Measurements from ENCODE around the gene PRDM16. TPM values are rescaled to one million over a fixed set of nuclear protein-coding genes. Genes with fewer than 3 reads are reported as not detected.

The PRDM16 gene
- total and polyA plus RNA-seq, 2 of the 13 experiments (the other 11 are each of a cell fraction or from before 2014, with no cell fraction given) = 0.15 to 0.81 TPM

DNA sequence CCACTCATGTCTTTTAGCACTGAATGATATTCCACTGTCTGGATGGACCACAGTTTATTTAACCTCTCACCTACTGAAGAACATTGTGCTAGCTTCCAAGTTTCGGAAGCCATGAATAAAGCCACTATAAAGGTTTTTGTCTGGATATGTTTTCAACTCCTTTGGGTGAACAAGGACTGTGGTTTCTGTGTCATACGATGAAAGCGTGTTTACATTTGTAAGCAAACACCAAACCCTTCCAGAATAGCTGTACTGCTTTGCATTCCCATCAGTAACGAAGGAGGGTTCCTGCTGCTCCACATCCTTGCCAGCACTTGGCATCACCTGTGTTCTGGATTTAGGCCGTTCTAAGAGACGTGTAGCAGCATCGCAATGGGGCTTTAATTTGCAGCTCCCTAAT lies 374.8 kb downstream of the PRDM16 start (continued):
- TF ChIP-seq ZMYM4 (CRISPR knock-in tag; IDR thresholded peaks at IDR 0.05) (no peak), ZNF280D (CRISPR knock-in tag; IDR thresholded peaks at IDR 0.05) (no peak), ZMAT3 (CRISPR knock-in tag; conservative IDR thresholded peaks at IDR 0.05) (no peak), TEAD2 (CRISPR knock-in tag; IDR thresholded peaks at IDR 0.05) (no peak), ARHGAP35 (CRISPR knock-in tag; IDR thresholded peaks at IDR 0.05; ENCODE audit: borderline replicate concordance) (no peak), SMARCE1 (IDR thresholded peaks at IDR 0.05; ENCODE audit: borderline replicate concordance) (no peak), IKZF1 (IDR thresholded peaks at IDR 0.05) (no peak), KAT2B (IDR thresholded peaks at IDR 0.05; ENCODE audit: borderline replicate concordance, low read depth, low read length) (no peak), LCORL (IDR thresholded peaks at IDR 0.05) (no peak), LCORL (CRISPR knock-in tag; IDR thresholded peaks at IDR 0.05) (no peak), TEAD3 (CRISPR knock-in tag; optimal IDR thresholded peaks at IDR 0.05; ENCODE audit: borderline replicate concordance) (peak; percentile 22), SOX6 (IDR thresholded peaks at IDR 0.05) (no peak), SOX6 (CRISPR knock-in tag; IDR thresholded peaks at IDR 0.05) (no peak), PHF8 (CRISPR knock-in tag; IDR thresholded peaks at IDR 0.05) (no peak), TCF7L2 (IDR thresholded peaks at IDR 0.05; ENCODE audit: low read depth, low read length) (no peak), SP5 (CRISPR knock-in tag; IDR thresholded peaks at IDR 0.05; ENCODE audit: borderline replicate concordance, low read depth) (no peak), TRIM24 (CRISPR knock-in tag; IDR thresholded peaks at IDR 0.05) (no peak), ZNF878 (CRISPR knock-in tag; IDR thresholded peaks at IDR 0.05) (no peak), ZBTB38 (CRISPR knock-in tag; IDR thresholded peaks at IDR 0.05) (no peak), JUNB (CRISPR knock-in tag; IDR thresholded peaks at IDR 0.05; ENCODE audit: borderline replicate concordance) (no peak), ZNF263 (CRISPR knock-in tag; IDR thresholded peaks at IDR 0.05) (no peak), ZNF891 (CRISPR knock-in tag; IDR thresholded peaks at IDR 0.05) (no peak), SKIL (CRISPR knock-in tag; IDR thresholded peaks at IDR 0.05; ENCODE audit: borderline replicate concordance) (no peak)
- TF ChIP-seq, protein P1, sequence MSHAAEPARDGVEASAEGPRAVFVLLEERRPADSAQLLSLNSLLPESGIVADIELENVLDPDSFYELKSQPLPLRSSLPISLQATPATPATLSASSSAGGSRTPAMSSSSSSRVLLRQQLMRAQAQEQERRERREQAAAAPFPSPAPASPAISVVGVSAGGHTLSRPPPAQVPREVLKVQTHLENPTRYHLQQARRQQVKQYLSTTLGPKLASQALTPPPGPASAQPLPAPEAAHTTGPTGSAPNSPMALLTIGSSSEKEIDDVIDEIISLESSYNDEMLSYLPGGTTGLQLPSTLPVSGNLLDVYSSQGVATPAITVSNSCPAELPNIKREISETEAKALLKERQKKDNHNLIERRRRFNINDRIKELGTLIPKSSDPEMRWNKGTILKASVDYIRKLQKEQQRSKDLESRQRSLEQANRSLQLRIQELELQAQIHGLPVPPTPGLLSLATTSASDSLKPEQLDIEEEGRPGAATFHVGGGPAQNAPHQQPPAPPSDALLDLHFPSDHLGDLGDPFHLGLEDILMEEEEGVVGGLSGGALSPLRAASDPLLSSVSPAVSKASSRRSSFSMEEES (CRISPR knock-in tag; IDR thresholded peaks at IDR 0.05) = no peak
- TF ChIP-seq, protein P2, sequence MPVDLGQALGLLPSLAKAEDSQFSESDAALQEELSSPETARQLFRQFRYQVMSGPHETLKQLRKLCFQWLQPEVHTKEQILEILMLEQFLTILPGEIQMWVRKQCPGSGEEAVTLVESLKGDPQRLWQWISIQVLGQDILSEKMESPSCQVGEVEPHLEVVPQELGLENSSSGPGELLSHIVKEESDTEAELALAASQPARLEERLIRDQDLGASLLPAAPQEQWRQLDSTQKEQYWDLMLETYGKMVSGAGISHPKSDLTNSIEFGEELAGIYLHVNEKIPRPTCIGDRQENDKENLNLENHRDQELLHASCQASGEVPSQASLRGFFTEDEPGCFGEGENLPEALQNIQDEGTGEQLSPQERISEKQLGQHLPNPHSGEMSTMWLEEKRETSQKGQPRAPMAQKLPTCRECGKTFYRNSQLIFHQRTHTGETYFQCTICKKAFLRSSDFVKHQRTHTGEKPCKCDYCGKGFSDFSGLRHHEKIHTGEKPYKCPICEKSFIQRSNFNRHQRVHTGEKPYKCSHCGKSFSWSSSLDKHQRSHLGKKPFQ (CRISPR knock-in tag; IDR thresholded peaks at IDR 0.05; ENCODE audit: insufficient replicate concordance) = no peak
- TF ChIP-seq, protein P3, sequence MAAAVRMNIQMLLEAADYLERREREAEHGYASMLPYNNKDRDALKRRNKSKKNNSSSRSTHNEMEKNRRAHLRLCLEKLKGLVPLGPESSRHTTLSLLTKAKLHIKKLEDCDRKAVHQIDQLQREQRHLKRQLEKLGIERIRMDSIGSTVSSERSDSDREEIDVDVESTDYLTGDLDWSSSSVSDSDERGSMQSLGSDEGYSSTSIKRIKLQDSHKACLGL (CRISPR knock-in tag; IDR thresholded peaks at IDR 0.05) = no peak
